Stimulated activated CD4-positive, alpha-beta T cell treated with anti-CD3 and anti-CD28 coated beads, TNF-alpha, amount 100 ng/mL, for 4 hours (primary cell): Measurements from ENCODE around the gene STOX2.

Source experiments
- DNase-seq, 3 experiments: peaks; one replicate each; pipeline ENCODE4 v3.0.0-alpha.2; 2020; ENCODE audit warnings: low read depth in 3 of 3

The STOX2 gene

DNA sequence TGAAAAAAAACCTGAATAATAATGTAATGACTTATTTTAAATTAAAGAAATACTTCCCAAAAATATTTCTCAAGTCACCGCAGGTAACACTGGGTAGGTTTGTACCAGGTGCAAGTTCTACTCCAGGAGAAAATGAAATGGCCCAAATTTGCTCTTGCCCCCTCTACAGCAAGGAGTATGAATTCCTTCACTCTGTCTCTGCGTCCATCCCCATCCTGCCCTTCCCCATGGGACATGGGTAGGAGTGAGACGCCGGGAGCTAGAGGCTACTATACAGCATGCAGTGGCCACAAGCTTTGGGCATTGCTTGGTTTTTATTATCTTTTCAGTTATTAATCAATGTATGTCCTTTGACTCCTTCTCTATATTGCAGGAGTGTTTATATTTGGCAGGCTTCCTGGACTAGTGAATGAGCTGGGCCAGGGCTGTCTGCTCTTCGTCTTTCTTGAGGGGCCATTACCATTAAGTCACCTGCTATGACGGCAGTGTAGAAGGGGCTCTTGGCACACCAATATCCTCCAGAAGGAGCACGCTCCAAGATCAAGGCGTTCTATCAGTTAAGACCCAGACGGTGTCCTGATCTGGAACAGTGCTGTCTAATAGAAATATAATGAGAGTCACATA is 162.9 kb downstream of the STOX2 start:
- DNase-seq, result no peak
